OCI-LY1 (cell line): ENCODE measurements around the gene ELMOD1.

Source experiments
- H2AFZ ChIP-seq: fragments of 200-600 bp; sonication (generic), shearing (Covaris generic); 2 replicates; pipeline ENCODE4 v1.6.0; 2014; ENCODE audit warnings: antibody characterized with exemption, mild to moderate bottlenecking, low read length
- H3F3A ChIP-seq: fragments of 200-600 bp; sonication (generic), shearing (Covaris generic); 2 replicates; pipeline ENCODE4 v1.6.0; 2014; ENCODE audit warnings: mild to moderate bottlenecking, antibody characterized with exemption, low read length, moderate library complexity; ENCODE audit not compliant: insufficient read depth
- H3K27ac ChIP-seq: fragments of 200-600 bp; sonication (generic); 2 replicates; pipeline ENCODE4 v1.5.1; 2014; ENCODE audit warnings: low read length, mixed run types, mild to moderate bottlenecking, low read depth; ENCODE audit not compliant: poor library complexity, severe bottlenecking
- H3K27me3 ChIP-seq: fragments of 200-600 bp; sonication (generic); 2 replicates; pipeline ENCODE4 v1.6.0; 2014; ENCODE audit warnings: antibody characterized with exemption, mild to moderate bottlenecking, low read length, moderate library complexity; ENCODE audit not compliant: insufficient read depth
- H3K36me3 ChIP-seq: fragments of 200-600 bp; sonication (generic); 2 replicates; pipeline ENCODE4 v1.6.1; 2014; ENCODE audit warnings: mild to moderate bottlenecking, antibody characterized with exemption, low read length, moderate library complexity, mixed read lengths; ENCODE audit not compliant: insufficient read depth
- H3K4me1 ChIP-seq: fragments of 200-600 bp; sonication (generic); 2 replicates; pipeline ENCODE4 v1.5.1; 2014; ENCODE audit warnings: mild to moderate bottlenecking, low read length, moderate library complexity; ENCODE audit not compliant: insufficient read depth, severe bottlenecking
- H3K4me2 ChIP-seq: fragments of 200-600 bp; sonication (generic), shearing (Covaris generic); 2 replicates; pipeline ENCODE4 v1.6.1; 2014; ENCODE audit warnings: low read length
- H3K4me3 ChIP-seq: fragments of 200-600 bp; sonication (generic); 2 replicates; pipeline ENCODE4 v1.5.1; 2014; ENCODE audit warnings: low read length, low read depth, mild to moderate bottlenecking, mixed read lengths; ENCODE audit not compliant: poor library complexity, severe bottlenecking
- H3K79me2 ChIP-seq: fragments of 200-600 bp; shearing (Covaris generic); 2 replicates; pipeline ENCODE4 v1.6.1; 2016; ENCODE audit warnings: mixed run types, low read length, mixed read lengths; ENCODE audit not compliant: insufficient read depth
- H3K9ac ChIP-seq: fragments of 200-600 bp; sonication (generic), shearing (Covaris generic); 2 replicates; pipeline ENCODE4 v1.6.1; 2014; ENCODE audit warnings: mild to moderate bottlenecking, low read length, mixed read lengths
- H3K9me2 ChIP-seq: fragments of 200-600 bp; sonication (generic), shearing (Covaris generic); 2 replicates; pipeline ENCODE4 v1.6.1; 2014; ENCODE audit warnings: low read depth, mild to moderate bottlenecking, low read length, mixed read lengths
- H3K9me3 ChIP-seq: fragments of 200-600 bp; shearing (Covaris generic); 2 replicates; pipeline ENCODE4 v1.6.1; 2014; ENCODE audit warnings: low read length, mixed read lengths
- H4K20me1 ChIP-seq: fragments of 200-600 bp; sonication (generic), shearing (Covaris generic); 2 replicates; pipeline ENCODE4 v1.6.0; 2016; ENCODE audit warnings: mild to moderate bottlenecking, low read length; ENCODE audit not compliant: insufficient read depth
- EZH2 ChIP-seq: fragments of 200-600 bp; sonication (generic), shearing (Covaris generic); IDR thresholded peaks from 2 replicates; pipeline ENCODE4 v1.8.0; 2017; ENCODE audit warnings: borderline replicate concordance, mixed run types, mild to moderate bottlenecking, antibody characterized with exemption, low read length, moderate library complexity, mixed read lengths
- TF ChIP-seq, protein P1 (sequence below): fragments of 200-600 bp; sonication (generic), shearing (Covaris generic); IDR thresholded peaks from 2 replicates; pipeline ENCODE4 v1.5.1; 2017; ENCODE audit warnings: mild to moderate bottlenecking, antibody characterized with exemption, low read length, moderate library complexity, mixed read lengths

The ELMOD1 gene

GRCh38 chr11:107678632-107678971, 87.7 kb downstream of the ELMOD1 start:
- no peaks in the 10 kb centered on the region for H4K20me1 ChIP-seq
- H3K9ac ChIP-seq = no peak overlapping the region
- H3K36me3 ChIP-seq = no peaks in the 10 kb centered on the region
- no peaks in the 10 kb centered on the region for H3K27me3 ChIP-seq
- TF ChIP-seq EZH2 = no peak
- TF ChIP-seq, protein P1, sequence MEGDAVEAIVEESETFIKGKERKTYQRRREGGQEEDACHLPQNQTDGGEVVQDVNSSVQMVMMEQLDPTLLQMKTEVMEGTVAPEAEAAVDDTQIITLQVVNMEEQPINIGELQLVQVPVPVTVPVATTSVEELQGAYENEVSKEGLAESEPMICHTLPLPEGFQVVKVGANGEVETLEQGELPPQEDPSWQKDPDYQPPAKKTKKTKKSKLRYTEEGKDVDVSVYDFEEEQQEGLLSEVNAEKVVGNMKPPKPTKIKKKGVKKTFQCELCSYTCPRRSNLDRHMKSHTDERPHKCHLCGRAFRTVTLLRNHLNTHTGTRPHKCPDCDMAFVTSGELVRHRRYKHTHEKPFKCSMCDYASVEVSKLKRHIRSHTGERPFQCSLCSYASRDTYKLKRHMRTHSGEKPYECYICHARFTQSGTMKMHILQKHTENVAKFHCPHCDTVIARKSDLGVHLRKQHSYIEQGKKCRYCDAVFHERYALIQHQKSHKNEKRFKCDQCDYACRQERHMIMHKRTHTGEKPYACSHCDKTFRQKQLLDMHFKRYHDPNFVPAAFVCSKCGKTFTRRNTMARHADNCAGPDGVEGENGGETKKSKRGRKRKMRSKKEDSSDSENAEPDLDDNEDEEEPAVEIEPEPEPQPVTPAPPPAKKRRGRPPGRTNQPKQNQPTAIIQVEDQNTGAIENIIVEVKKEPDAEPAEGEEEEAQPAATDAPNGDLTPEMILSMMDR = no peak
- H3K79me2 ChIP-seq = no peaks in the 10 kb centered on the region
- H3K4me2 ChIP-seq = no peak overlapping the region
- H3K27ac ChIP-seq = no peak overlapping the region
- no peaks in the 10 kb centered on the region for H3K4me1 ChIP-seq
- no peak overlapping the region for H3K4me3 ChIP-seq
- H3F3A ChIP-seq = no peaks in the 10 kb centered on the region
- H2AFZ ChIP-seq = no peak overlapping the region
- no peaks in the 10 kb centered on the region for H3K9me2 ChIP-seq
- H3K9me3 ChIP-seq = no peaks in the 10 kb centered on the region

DNA sequence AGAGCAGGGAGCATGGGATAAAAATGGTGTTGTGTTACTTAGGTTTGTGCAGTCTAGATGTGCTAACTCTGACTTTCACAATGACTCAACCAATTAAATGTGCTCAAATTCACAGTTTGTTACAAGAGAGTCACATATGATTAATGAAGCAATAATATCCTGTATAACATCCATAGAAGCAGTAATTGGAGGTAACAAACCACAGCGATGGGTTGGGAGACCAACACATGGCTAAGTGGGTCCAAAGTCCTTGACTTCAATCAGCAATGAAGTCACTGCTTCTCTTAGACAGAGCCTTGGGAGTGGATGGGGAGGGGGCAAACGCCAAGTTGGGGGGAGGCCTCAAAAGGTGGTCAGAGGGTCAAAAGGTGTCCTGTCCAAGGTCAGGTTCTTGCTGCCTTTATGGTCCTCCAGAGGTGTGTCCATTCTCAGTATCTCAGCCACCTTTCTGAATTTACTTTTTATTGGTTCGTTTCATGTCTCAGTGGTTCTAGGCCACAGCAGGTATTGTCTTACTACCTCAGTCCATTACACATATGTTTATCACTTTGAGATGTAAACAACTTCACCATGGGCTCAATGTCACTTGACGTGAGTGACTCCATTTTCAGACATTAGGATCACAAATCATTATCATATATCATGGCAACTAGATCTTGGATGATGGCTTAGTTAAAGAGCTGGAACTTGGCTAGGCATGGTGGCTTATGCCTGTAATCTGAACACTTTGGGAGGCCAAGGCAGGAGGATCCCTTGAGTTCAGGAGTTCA, 88.5 kb downstream of the ELMOD1 start:
- Histone ChIP-seq H3K27me3 (no peaks in the 10 kb centered on the region), H3K4me2 (no peak overlapping the region), H3K27ac (no peak overlapping the region), H3F3A (no peaks in the 10 kb centered on the region), H3K4me1 (no peaks in the 10 kb centered on the region), H3K9me2 (no peaks in the 10 kb centered on the region), H2AFZ (no peak overlapping the region), H3K79me2 (no peaks in the 10 kb centered on the region), H3K9ac (no peak overlapping the region), H3K9me3 (no peaks in the 10 kb centered on the region), H3K4me3 (no peak overlapping the region), H3K36me3 (no peaks in the 10 kb centered on the region), H4K20me1 (no peaks in the 10 kb centered on the region)
- no peak for TF ChIP-seq EZH2
- TF ChIP-seq, protein P1 = no peak

DNA sequence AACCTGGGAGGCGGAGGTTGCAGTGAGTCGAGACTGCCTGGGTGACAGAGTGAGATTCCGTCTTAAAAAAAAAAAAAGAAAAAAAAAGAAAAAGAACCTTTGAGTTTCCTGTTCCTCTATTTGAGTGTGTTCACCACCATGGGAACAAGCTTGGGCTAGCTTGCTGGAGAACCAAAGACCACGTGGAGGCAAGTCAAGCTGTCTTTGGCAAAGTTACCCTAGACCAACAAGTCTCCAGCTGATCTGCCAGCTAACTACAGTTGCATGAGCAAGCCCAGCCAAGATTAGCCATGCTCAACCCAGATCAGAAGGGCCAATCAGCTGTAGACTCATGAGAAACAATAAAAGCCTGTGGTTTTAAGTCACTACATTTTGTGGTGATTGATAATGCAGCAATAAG, 91.2 kb downstream of the ELMOD1 start:
- H3K9ac ChIP-seq = no peak overlapping the region
- no peak overlapping the region for H3K4me2 ChIP-seq
- no peak overlapping the region for H3K27ac ChIP-seq
- H3F3A ChIP-seq = no peaks in the 10 kb centered on the region
- no peaks in the 10 kb centered on the region for H3K9me3 ChIP-seq
- no peak overlapping the region for H2AFZ ChIP-seq
- TF ChIP-seq EZH2 = no peak
- TF ChIP-seq, protein P1 = no peak
- no peaks in the 10 kb centered on the region for H4K20me1 ChIP-seq
- H3K36me3 ChIP-seq = no peaks in the 10 kb centered on the region
- H3K79me2 ChIP-seq = no peaks in the 10 kb centered on the region
- no peaks in the 10 kb centered on the region for H3K27me3 ChIP-seq
- no peaks in the 10 kb centered on the region for H3K4me1 ChIP-seq
- H3K4me3 ChIP-seq = no peak overlapping the region
- no peaks in the 10 kb centered on the region for H3K9me2 ChIP-seq
